HG03457 (cell line): ENCODE results near the gene PRMT5.
"Not testable (repeated sequence)": the region's sequence is repeated elsewhere in the genome, so short reads cannot be mapped to it uniquely, and the experiment has no call there.

Source experiments
- ATAC-seq: cut with Tn5 transposase; IDR thresholded peaks from one replicate; pipeline ENCODE4 v1.9.1; 2021; ENCODE audit warnings: moderate number of reproducible peaks; ENCODE audit not compliant: unreplicated experiment

Gene PRMT5

DNA sequence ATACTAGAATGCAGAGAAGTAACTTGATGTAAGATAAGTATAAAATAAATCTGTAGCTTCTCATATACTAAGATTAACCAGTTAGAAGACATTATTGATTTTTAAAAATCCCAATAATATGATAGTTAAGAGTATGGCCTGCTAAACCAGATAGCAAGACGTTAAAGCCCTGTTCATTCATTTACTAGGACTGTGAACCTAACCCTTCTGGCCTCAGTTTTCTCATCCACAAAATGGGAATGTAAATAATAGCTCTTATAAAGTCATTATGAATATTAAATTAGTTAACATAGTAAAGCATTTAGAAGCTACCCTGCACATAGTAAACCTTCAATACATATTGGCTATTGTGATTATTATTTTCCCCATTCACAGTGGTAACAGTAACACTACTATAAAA lies 6.0 kb upstream of the PRMT5 start:
- no peak for ATAC-seq

DNA sequence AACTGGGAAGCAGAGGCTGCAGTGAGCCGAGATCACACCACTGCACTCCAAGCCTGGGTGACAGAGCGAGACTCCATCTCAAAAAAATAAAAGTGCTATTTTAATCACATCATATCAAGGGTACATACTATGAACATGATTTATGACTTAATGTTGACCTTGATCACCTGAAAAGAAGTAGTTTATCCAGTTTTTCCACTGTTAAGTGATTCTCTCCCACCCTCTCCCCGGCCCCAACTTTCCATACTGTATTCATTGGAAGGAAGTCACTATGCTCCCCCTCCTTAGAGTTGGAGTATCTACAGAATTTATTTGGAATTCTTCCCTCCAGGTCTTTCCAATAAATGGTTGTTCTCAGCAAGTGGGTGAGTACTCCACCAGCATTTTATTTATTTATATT lies 3.0 kb upstream of the PRMT5 start:
- no peak for ATAC-seq

DNA sequence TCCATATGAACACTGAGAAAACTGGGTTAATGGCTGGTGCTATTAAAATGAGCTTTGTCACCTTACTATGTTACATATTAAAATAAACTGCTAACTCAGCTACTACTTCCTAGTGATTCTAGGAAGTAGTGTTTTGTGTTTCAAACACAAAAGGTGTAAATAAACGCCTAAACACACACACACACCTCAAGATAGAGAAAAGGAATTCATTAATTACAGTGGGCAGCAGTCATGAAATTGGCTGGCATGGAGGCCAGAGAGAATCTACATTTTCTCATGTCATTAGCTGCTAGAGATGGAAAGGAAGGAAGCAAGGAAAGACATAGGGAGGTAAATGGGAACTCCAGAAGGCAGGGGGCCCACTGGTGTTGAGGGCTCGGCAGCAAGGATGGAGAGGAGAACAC lies 787 bp upstream of the PRMT5 start:
- no peak for ATAC-seq

GRCh38 chr14:22928237-22929103 lies 706 bp downstream of the PRMT5 start:
- no peak for ATAC-seq

- no peak for ATAC-seq
Measured at GRCh38 chr14:22926316-22926715, 2.9 kb downstream of the PRMT5 start.

GRCh38 chr14:22925513-22925912 lies 3.7 kb downstream of the PRMT5 start:
- no peak for ATAC-seq

DNA sequence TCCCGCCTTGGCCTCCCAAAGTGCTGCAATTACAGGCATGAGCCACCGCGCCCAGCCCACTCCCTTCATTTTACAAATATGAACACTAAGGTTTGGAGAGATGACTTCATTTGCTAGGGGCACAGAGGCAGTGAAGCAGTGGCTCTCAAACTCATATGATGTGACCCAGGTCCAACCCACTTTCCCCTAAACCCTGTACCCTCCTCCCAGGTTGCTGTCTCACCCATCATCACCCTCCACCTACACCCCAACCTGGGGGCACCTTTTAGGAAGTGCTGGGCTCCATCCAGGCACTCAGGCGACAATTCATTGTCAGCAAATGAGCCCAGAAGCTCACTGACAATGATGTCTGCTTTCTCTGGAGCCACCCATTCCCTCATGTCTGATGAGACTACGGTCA lies 5.4 kb downstream of the PRMT5 start:
- no peak for ATAC-seq

- no peak for ATAC-seq
Measured at GRCh38 chr14:22922294-22922693, 6.9 kb downstream of the PRMT5 start.

DNA sequence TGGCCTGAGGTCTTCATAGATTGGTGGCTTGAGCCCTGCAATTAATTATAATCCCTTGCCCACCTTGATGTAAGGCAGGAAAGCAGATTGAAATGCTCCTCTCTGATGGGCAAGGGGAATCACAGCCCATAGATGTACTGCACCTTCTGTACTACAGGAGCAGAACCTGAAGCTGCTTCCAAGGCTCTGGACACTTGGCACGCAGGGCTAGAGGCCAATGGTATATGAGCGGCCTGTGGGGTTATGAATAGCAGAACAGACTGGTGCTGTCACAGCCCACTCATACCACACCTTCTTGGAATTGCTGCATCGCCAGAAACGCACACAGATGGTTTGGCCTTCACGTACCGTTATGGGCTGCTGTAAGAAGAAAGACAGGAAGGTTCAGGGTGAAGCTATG lies 8.5 kb downstream of the PRMT5 start:
- no peak for ATAC-seq

GRCh38 chr14:22919601-22919921 lies 9.6 kb downstream of the PRMT5 start:
- no peak for ATAC-seq

DNA sequence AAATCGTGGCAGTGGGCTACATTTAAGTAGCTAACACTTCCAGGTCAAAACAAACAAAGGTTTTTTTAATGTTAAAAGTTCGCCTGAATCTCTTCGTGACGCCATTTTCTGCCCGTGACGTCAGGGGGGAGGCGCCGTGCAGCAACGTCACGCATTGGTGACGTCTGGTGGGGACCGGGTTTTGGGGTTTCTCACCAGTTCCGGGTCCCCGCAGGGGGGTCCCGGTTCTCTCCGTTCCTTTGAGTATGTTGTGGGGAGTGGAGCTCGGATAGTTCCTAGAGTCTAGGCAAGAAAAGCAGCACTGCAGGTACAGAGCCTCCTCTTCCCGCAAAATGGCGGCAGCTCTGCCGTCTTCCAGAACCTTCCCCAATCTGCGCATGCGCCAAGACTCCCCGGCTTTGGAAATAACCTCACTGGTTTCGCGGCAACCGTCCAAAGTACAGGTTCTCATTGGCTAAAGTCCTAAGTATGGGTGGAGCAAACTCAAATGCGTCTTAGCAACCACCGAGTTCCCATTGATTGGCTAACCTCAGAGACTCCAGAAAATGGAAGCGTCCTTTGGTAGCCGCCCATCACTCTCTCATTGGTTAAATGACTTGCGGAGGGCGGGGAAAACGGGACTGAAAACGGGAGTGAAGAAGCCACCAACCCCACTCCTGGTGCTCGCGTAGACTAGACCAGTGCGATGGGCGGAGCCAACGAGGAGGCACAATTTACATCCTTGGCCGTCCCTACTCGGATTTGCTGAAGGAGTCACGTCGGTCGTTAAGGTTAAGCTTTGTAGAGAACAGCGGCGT lies 10.2 kb downstream of the PRMT5 start, which contains the start of gene RBM23:
TSS of gene RBM23 (minus strand) at position 346 of the 797 bp plus-strand sequence.
- ATAC-seq = peak; percentile 86

- no peak for ATAC-seq
Measured at GRCh38 chr14:22915886-22916521, 13.2 kb downstream of the PRMT5 start.

- not testable (repeated sequence) for ATAC-seq
Measured at GRCh38 chr14:22914836-22915235, 14.3 kb downstream of the PRMT5 start.

DNA sequence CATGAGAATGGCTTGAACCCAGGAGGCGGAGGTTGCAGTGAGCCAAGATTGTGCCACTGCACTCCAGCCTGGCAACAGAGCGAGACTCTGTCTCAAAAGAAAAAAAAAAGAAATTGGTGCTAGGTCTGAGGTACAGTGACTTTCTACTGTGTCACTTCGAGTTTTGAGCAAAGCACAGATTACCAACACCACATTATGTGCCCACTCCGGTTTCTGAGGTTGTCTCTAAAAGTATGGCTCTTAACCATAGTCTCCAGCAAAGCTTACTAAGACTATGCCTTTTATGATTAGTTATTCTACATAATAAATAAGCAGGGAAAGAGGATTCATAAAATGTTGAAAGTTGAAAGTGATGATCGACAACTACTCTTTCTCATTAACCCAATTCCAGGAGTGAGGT lies 18.3 kb downstream of the PRMT5 start:
- ATAC-seq = no peak

GRCh38 chr14:22908601-22909000 lies 20.6 kb downstream of the PRMT5 start:
- no peak for ATAC-seq

DNA sequence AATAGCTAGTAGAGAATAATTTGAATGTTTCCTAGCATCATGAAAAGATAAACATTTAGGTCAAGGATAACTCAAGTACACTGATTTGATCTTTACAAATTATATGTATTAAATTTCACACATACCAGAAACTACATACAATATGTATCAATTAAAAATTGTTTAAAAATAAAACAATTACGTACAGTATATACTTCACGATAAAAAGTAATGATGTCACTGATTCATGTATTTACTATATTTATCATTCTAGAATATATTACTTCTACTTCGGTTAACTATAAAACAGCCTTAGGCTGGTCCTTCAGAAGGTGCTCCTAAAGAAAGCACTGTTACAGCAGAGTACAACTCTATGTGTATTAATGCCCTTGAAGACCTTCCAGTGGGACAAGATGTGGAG lies 21.7 kb downstream of the PRMT5 start:
- no peak for ATAC-seq

DNA sequence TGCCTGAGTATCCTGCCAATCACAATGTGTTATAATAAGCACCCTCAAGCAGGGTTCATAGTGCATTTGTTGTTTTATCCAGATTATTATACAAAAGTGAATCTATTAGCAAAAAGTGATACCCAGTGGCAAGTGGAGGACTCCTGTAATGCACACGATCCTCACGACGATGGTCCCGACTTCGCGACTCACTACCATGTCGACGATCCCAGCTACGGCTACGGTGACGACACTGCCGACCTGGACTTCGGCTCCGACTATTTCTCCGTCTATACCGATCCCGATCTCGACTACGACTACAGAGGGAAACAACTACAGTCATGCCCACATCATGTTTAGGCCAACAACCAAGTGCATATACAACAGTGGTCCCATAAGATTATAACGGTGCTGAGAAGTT lies 23.1 kb downstream of the PRMT5 start:
- ATAC-seq = no peak

GRCh38 chr14:22905627-22906026 lies 23.5 kb downstream of the PRMT5 start:
- no peak for ATAC-seq

- ATAC-seq = no peak
Measured at GRCh38 chr14:22903742-22904087, 25.5 kb downstream of the PRMT5 start.

DNA sequence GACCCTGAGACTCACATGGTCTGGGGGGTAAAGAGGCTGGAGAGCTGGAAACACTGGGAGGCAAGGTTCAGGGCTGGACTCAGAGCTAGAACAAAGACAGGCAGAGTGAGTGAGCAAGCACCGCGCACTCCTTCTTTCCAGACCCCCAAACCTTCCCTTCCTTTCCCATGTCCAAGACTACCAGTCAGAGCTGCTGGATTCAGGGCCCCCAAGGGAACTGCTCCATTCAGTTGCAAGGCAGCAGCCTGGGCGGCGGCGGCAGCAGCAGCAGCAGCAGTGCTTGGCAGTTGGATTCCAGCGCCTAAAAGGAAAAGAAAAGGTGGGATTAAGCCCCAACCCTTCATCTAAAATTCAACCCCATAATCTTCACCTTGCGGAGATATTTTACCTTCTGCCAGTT lies 27.4 kb downstream of the PRMT5 start:
- no peak for ATAC-seq

DNA sequence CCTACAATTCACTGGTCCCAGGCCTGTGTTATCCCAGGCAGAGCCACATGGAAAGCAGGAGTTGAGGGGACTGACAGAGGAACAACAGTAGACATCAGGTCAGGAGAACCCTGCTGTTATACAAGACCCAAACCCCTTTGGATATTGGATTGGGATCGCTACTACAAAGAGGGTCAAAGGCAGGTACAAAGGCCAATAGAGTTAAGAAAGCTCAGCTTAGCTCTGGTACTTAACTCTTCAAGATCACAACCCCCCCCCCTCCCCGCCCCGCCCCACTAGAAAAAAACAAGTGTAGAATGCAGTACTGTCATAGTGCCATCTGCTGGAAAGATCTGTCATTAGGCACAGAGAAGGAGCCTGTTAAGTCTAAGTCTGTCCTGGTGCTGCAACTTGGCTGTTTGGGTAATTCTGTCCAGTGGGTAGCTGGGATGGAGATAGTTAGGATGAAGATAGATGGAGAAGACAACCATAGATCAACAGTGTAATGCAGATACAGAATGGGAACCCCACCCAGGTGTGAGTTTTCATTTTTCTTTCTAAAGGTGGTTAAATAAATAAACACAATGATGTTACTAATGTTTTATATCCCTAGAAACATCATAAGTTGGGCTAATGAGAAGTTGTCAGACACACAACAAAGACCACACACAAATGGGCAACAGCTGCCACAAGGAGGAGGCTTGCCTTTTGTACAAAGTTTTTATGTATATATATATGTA lies 28.9 kb downstream of the PRMT5 start:
- no peak for ATAC-seq
